ENCODE data around the gene GNG13. TPM values are rescaled to one million over a fixed set of nuclear protein-coding genes. Genes with fewer than 3 reads are reported as not detected.

Gene GNG13
- total RNA-seq, 1 donor from 2014 or later: not detected

DNA sequence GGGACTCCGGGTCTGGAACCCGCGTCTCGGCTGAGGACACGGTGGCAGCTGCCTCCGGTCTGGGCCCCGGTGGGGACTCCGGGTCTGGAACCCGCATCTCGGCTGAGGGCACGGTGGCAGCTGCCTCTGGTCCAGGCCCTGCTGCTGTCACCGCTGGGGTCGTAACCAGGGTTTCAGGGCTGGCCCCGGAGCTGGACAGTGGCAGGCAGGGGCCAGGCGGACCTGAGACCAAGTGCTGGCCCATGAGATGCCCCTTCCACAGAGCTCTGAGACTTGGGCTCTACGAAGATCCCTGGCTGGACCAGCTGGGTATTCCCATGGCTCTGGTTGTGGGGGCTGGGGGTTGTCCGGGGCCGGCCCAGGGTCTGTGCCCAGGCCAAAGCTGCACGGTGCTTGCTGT, 16.1 kb downstream of the GNG13 start:
- H3K4me3 Mint-ChIP-seq (ENCODE audit: unreplicated experiment): no peak overlapping the region
- TF ChIP-seq, protein P1, sequence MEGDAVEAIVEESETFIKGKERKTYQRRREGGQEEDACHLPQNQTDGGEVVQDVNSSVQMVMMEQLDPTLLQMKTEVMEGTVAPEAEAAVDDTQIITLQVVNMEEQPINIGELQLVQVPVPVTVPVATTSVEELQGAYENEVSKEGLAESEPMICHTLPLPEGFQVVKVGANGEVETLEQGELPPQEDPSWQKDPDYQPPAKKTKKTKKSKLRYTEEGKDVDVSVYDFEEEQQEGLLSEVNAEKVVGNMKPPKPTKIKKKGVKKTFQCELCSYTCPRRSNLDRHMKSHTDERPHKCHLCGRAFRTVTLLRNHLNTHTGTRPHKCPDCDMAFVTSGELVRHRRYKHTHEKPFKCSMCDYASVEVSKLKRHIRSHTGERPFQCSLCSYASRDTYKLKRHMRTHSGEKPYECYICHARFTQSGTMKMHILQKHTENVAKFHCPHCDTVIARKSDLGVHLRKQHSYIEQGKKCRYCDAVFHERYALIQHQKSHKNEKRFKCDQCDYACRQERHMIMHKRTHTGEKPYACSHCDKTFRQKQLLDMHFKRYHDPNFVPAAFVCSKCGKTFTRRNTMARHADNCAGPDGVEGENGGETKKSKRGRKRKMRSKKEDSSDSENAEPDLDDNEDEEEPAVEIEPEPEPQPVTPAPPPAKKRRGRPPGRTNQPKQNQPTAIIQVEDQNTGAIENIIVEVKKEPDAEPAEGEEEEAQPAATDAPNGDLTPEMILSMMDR (IDR thresholded peaks at IDR 0.05; ENCODE audit: partially characterized antibody, unreplicated experiment): no peak

DNA sequence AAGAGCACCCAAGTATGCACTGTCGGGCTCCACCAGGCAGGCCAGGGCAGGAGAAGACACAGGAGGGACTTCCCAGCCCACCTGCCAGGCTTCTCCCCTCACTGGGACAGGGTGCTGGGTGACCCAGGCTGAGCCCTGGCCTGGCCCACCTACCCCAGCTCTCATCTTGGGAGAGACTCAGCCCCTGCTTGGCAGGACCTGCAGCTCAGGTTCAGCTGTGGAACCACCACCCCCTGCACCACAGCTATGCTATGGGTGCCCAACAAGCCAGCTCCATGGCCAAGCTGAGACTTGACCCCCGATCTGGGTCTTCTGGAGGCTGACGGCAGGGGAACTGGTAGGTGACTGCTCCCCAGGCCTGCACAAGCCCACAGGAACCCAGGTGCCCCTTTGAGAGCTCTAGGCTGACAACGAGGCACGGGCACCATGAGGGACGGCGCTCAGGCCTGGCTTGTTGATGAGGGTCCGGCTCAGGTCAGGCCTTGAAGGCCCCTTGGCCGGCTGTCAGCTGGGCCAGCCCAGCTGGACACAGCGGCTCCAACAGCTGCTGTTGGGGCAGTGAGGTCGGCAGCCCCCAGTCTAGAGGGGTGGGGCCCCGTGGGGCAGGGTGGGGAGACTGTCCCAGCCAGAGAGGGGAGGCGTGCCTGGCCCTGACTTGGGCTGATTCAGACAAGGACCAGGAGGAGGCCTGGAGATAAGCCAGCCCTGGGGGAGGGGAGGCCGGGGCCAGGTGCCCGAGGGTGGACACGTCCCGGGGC, 17.0 kb downstream of the GNG13 start:
- DNase-seq: no peak
- no peaks in the 10 kb centered on the region for H3K36me3 Mint-ChIP-seq (ENCODE audit: unreplicated experiment)
- H3K27me3 Mint-ChIP-seq (ENCODE audit: unreplicated experiment): peaks cover 7% of the 10 kb centered on the region
- peaks cover 6% of the 10 kb centered on the region for H3K9me3 Mint-ChIP-seq (ENCODE audit: unreplicated experiment)
- H3K4me3 Mint-ChIP-seq (ENCODE audit: unreplicated experiment): no peak overlapping the region
- TF ChIP-seq, protein P1 (IDR thresholded peaks at IDR 0.05; ENCODE audit: partially characterized antibody, unreplicated experiment): no peak
- no peaks in the 10 kb centered on the region for H3K4me1 Mint-ChIP-seq (ENCODE audit: low read depth, unreplicated experiment)
- H3K27ac Mint-ChIP-seq (ENCODE audit: unreplicated experiment): no peak overlapping the region

More for the DNA sequence above, 16.1 kb downstream of the GNG13 start:
- Mint-ChIP-seq H3K27ac (ENCODE audit: unreplicated experiment) (no peak overlapping the region), H3K4me1 (ENCODE audit: low read depth, unreplicated experiment) (no peaks in the 10 kb centered on the region), H3K9me3 (ENCODE audit: unreplicated experiment) (peaks cover 6% of the 10 kb centered on the region), H3K27me3 (ENCODE audit: unreplicated experiment) (peaks cover 7% of the 10 kb centered on the region), H3K36me3 (ENCODE audit: unreplicated experiment) (no peaks in the 10 kb centered on the region)
- DNase-seq: no peak

DNA sequence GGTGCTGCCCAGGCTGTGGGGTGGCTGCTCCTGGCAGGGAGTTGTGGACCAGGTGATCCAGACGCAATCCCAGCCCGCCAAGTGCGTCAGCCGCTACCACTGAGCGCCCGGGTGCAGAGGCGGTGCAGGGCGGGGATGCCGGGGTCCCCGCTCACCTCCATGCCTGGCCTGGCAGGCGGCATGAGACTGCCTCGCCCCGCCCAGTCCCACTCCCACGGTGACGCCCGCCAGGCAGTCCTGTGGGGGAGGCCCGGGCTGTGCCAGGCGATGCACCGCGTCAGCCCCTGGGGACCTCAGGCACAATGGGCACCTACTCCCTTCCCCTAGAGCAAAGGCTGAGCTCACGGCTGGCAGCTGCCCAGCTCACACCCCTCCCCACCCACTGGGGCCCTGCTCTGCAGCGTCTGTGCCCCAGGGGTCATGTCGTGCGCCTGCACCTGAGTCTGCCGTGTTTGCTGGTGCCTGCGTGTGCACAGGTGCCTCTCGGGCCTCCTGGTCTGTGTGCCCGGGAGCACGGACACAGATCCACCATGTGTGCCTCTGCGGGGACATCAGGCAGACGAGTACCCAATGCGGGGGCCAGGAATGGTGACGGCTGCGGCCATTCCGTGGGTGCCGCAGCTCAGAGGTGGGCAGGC, 17.6 kb downstream of the GNG13 start:
- H3K9me3 Mint-ChIP-seq (ENCODE audit: unreplicated experiment): peaks cover 6% of the 10 kb centered on the region
- H3K27me3 Mint-ChIP-seq (ENCODE audit: unreplicated experiment): peaks cover 7% of the 10 kb centered on the region
- TF ChIP-seq, protein P1 (IDR thresholded peaks at IDR 0.05; ENCODE audit: partially characterized antibody, unreplicated experiment): no peak
- H3K4me3 Mint-ChIP-seq (ENCODE audit: unreplicated experiment): no peak overlapping the region
- no peaks in the 10 kb centered on the region for H3K4me1 Mint-ChIP-seq (ENCODE audit: low read depth, unreplicated experiment)
- no peaks in the 10 kb centered on the region for H3K36me3 Mint-ChIP-seq (ENCODE audit: unreplicated experiment)
- DNase-seq: no peak
- H3K27ac Mint-ChIP-seq (ENCODE audit: unreplicated experiment): no peak overlapping the region

DNA sequence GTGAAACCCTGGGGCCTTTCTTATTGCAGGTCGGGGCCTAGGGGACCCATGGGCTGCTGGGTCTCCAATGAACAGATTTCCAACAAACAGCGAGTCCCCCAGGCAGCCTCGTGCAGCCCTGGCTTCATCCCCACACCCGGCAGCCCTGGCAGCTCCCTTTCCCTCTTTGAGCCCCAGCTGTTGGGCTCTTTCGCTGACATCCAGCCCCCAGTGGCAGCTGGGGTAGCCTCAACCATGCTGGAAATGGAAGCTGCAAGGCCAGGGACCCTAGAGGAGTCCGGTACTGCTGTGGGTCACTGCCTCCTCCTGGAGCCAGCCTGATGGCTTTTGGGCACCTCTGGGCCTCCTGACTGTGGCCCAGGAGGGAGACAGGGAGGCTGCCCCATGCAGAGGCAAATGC, 18.3 kb downstream of the GNG13 start:
- TF ChIP-seq, protein P1 (IDR thresholded peaks at IDR 0.05; ENCODE audit: partially characterized antibody, unreplicated experiment): no peak
- no peak overlapping the region for H3K4me3 Mint-ChIP-seq (ENCODE audit: unreplicated experiment)
- H3K27ac Mint-ChIP-seq (ENCODE audit: unreplicated experiment): no peak overlapping the region
- no peak for DNase-seq
- no peaks in the 10 kb centered on the region for H3K36me3 Mint-ChIP-seq (ENCODE audit: unreplicated experiment)
- H3K9me3 Mint-ChIP-seq (ENCODE audit: unreplicated experiment): peaks cover 6% of the 10 kb centered on the region
- no peaks in the 10 kb centered on the region for H3K4me1 Mint-ChIP-seq (ENCODE audit: low read depth, unreplicated experiment)
- H3K27me3 Mint-ChIP-seq (ENCODE audit: unreplicated experiment): peaks cover 7% of the 10 kb centered on the region

Data from glutamatergic neuron (in vitro differentiated cells).